Heart left ventricle (tissue), 13 donors: ENCODE data around the gene ARHGEF7.

ENCODE experiments used
- POLR2A ChIP-seq, 2 donors: fragments of 450-650 bp; IDR thresholded peaks; one replicate each; pipeline ENCODE4 v1.6.1; 2017; ENCODE audit warnings: antibody characterized with exemption in 2 of 2, mild to moderate bottlenecking in 2 of 2, moderate library complexity in 2 of 2
- TF ChIP-seq, protein P1 (sequence below), 12 donors: fragments of 200-600 bp; sonication (generic) in 4 of 12; IDR thresholded peaks; one replicate each; pipeline versions ENCODE4 v1.5.0 to v1.8.0; 2018 to 2022; ENCODE audit warnings: antibody characterized with exemption in 12 of 12, mild to moderate bottlenecking in 5 of 12
- donor health status: ischemic (EF 13 %, LVEDD 7.1; RV severe dilation, severe dysfunction).
- donor health status: DM: no; HTN: yes; CAD: no.
- donor health status: DM: no; HTN: no; CAD: no.
- donor health status: ischemic (EF 25% LVEDD 6.9; RV normal size, moderate dysfunction).
- donor health status: ischemic (EF 25% LVEDD 5.7; RV mildly dilated, moderate dysfunction).
- donor health status: ischemic (EF 35%, LVEDD 5.7; RV mildly dilated, moderate dysfunction).
- donor health status: nonischemic (EF 11% LVEDD 7.7; RV severe dilation, severe dysfunction).
- donor health status: DM: yes; HTN: yes; CAD: no.
- donor health status: PGD.
- donor health status: ischemic (EF 29% LVEDD 5.4; RV normal size, mild dysfunction).
- donor health status: nonischemic (EF 23%, LVEDD 6.1; RV moderate dilation, normal function).

DNA sequence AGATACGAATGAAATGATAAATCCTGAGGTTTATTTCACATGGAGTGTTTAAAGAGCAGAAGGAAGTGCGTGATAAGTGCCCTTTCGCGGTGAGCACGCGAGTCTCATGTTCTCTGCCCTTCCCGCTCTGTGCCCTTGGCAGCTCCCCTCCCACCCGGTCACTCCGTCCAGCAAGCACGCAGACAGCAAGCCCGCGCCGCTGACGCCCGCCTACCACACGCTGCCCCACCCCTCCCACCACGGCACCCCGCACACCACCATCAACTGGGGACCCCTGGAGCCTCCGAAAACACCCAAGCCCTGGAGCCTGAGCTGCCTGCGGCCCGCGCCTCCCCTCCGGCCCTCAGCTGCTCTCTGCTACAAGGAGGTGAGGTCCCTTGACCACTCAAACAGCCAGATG is 167.9 kb downstream of the ARHGEF7 start:
- TF ChIP-seq, protein P1, sequence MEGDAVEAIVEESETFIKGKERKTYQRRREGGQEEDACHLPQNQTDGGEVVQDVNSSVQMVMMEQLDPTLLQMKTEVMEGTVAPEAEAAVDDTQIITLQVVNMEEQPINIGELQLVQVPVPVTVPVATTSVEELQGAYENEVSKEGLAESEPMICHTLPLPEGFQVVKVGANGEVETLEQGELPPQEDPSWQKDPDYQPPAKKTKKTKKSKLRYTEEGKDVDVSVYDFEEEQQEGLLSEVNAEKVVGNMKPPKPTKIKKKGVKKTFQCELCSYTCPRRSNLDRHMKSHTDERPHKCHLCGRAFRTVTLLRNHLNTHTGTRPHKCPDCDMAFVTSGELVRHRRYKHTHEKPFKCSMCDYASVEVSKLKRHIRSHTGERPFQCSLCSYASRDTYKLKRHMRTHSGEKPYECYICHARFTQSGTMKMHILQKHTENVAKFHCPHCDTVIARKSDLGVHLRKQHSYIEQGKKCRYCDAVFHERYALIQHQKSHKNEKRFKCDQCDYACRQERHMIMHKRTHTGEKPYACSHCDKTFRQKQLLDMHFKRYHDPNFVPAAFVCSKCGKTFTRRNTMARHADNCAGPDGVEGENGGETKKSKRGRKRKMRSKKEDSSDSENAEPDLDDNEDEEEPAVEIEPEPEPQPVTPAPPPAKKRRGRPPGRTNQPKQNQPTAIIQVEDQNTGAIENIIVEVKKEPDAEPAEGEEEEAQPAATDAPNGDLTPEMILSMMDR (IDR thresholded peaks at IDR 0.05) = no peak
- no peak for TF ChIP-seq POLR2A (IDR thresholded peaks at IDR 0.05)
